Sigmoid colon (tissue), 4 donors: ENCODE data around the gene HIVEP1.

Experiments
- CTCF ChIP-seq, 4 experiments: fragments of 450-650 bp in 3 of 4; fragments of 200-600 bp in 1 of 4; IDR thresholded peaks; one replicate each; pipeline ENCODE4 v1.5.1; 2016 to 2019; ENCODE audit warnings: antibody characterized with exemption in 4 of 4, mild to moderate bottlenecking in 3 of 4, moderate library complexity in 2 of 4
- EP300 ChIP-seq, 4 donors: sonication (generic); formaldehyde crosslinking; IDR thresholded peaks; one replicate each; pipeline ENCODE4 v1.6.1; 2017; ENCODE audit warnings: antibody characterized with exemption in 4 of 4
- POLR2A ChIP-seq, 2 donors: fragments of 450-650 bp; IDR thresholded peaks; one replicate each; pipeline ENCODE4 v1.6.1; 2016; ENCODE audit warnings: antibody characterized with exemption in 2 of 2, mild to moderate bottlenecking in 2 of 2, moderate library complexity in 2 of 2
- POLR2AphosphoS5 ChIP-seq, 4 donors: sonication (generic); formaldehyde crosslinking; IDR thresholded peaks; one replicate each; pipeline ENCODE4 v1.6.1; 2017; ENCODE audit warnings: antibody characterized with exemption in 4 of 4

GRCh38 chr6:12037798-12038197 is 25.7 kb downstream of the HIVEP1 start:
- no peak for TF ChIP-seq CTCF (IDR thresholded peaks at IDR 0.05)
- no peak for TF ChIP-seq POLR2A (IDR thresholded peaks at IDR 0.05)
- no peak for TF ChIP-seq POLR2AphosphoS5 (IDR thresholded peaks at IDR 0.05)
- TF ChIP-seq EP300 (IDR thresholded peaks at IDR 0.05), result no peak
